D721Med (cell line): ENCODE results near the gene MYBBP1A.

ENCODE experiments used
- DNase-seq: peaks from one replicate; pipeline ENCODE4 v3.0.0; 2011; ENCODE audit warnings: low spot score; ENCODE audit not compliant: insufficient read length
- FAIRE-seq: peaks from 2 replicates; lab custom pipeline; 2011; peaks lifted over from hg19 to GRCh38; lab: Jason Lieb, UNC
- TF ChIP-seq, protein P1 (sequence below): IDR thresholded peaks from 2 replicates; pipeline ENCODE4 v1.5.1; 2012; ENCODE audit warnings: mild to moderate bottlenecking, control low read depth; ENCODE audit not compliant: insufficient read depth; ENCODE audit errors: missing control alignments

Gene MYBBP1A

DNA sequence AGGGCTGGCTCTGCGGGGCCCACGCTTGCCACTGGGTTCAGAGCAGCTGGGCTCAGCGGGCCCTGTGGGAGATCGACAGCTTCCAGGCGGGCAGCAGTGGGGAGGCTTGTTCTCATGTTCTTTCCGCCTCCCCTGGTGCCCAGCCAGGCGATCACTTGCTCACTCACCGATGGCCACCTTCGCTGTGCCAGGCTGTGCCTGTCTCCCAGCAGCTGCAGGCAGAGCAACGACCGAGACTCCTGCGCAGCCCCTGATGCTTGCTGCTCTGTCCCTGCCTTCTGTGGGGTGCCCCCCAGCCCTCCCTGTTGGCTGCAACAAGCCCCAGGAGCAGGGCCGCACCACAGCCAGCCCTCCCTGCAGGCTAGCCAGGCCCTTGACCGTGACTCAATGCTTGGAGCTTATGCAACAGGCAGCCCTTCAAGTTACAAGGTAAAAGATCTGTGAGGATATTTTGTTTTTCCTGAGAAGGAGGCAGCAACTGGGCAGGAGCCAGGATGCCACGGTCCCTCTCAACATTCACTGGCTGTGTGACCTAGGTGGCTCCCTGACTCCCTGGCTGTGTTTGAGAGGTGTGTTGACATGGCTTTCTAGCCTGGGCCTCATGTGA, 66.1 kb downstream of the MYBBP1A start:
- TF ChIP-seq, protein P1, sequence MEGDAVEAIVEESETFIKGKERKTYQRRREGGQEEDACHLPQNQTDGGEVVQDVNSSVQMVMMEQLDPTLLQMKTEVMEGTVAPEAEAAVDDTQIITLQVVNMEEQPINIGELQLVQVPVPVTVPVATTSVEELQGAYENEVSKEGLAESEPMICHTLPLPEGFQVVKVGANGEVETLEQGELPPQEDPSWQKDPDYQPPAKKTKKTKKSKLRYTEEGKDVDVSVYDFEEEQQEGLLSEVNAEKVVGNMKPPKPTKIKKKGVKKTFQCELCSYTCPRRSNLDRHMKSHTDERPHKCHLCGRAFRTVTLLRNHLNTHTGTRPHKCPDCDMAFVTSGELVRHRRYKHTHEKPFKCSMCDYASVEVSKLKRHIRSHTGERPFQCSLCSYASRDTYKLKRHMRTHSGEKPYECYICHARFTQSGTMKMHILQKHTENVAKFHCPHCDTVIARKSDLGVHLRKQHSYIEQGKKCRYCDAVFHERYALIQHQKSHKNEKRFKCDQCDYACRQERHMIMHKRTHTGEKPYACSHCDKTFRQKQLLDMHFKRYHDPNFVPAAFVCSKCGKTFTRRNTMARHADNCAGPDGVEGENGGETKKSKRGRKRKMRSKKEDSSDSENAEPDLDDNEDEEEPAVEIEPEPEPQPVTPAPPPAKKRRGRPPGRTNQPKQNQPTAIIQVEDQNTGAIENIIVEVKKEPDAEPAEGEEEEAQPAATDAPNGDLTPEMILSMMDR = no peak
- DNase-seq = no peak
- FAIRE-seq = no peak
